HFF-Myc (cell line): ENCODE results near the gene SUPT5H.

Experiments used
- DNase-seq: peaks from one replicate; pipeline ENCODE4 v3.0.0-alpha.2; 2011; ENCODE audit warnings: low read depth; ENCODE audit errors: extremely low read depth
- H3K4me3 ChIP-seq: replicated peaks from 2 replicates; pipeline ENCODE4 v1.5.1; 2011; ENCODE audit warnings: low read depth, mild to moderate bottlenecking, control low read depth, low read length
- TF ChIP-seq, protein P1 (sequence below): IDR thresholded peaks from 2 replicates; pipeline ENCODE4 v1.5.1; 2012; ENCODE audit warnings: mild to moderate bottlenecking, low read depth, low read length, control low read depth; ENCODE audit errors: missing control alignments

The SUPT5H gene

DNA sequence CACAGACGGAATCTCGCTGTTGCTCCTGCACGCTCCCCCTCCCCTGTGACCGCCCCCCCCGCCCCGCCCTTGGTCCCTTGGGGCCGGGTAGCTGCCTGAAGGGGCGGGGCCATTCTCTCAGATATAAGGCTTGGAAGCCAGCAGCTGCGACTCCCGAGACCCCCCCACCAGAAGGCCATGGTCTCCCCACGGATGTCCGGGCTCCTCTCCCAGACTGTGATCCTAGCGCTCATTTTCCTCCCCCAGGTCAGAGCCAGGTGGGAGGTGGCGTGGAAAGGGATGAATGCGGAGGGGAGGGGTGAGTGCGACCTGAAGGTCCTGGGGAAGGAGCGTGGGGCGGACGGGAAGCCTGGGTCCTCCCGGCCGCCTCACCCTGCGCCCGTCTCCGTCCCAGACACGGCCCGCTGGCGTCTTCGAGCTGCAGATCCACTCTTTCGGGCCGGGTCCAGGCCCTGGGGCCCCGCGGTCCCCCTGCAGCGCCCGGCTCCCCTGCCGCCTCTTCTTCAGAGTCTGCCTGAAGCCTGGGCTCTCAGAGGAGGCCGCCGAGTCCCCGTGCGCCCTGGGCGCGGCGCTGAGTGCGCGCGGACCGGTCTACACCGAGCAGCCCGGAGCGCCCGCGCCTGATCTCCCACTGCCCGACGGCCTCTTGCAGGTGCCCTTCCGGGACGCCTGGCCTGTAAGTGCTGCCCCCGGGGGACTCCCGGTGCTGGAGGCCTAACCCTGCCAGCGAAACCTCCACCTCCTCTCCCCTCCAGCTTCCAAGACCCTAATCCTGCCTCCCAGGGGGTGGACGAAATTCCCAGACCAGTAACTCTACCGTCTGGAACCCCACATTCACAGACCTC lies 53.6 kb downstream of the SUPT5H start, which contains the start of gene DLL3:
Gene DLL3, plus strand, starts transcription at position 150 of the 845 bp plus-strand sequence. Its CDS starts 28 bp downstream, at position 178.
- H3K4me3 ChIP-seq, result peak within 1 kb of the TSS; percentile 25
- TF ChIP-seq, protein P1, sequence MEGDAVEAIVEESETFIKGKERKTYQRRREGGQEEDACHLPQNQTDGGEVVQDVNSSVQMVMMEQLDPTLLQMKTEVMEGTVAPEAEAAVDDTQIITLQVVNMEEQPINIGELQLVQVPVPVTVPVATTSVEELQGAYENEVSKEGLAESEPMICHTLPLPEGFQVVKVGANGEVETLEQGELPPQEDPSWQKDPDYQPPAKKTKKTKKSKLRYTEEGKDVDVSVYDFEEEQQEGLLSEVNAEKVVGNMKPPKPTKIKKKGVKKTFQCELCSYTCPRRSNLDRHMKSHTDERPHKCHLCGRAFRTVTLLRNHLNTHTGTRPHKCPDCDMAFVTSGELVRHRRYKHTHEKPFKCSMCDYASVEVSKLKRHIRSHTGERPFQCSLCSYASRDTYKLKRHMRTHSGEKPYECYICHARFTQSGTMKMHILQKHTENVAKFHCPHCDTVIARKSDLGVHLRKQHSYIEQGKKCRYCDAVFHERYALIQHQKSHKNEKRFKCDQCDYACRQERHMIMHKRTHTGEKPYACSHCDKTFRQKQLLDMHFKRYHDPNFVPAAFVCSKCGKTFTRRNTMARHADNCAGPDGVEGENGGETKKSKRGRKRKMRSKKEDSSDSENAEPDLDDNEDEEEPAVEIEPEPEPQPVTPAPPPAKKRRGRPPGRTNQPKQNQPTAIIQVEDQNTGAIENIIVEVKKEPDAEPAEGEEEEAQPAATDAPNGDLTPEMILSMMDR, result no peak
- no peak for DNase-seq

GRCh38 chr19:39499932-39500331 lies 54.5 kb downstream of the SUPT5H start:
- H3K4me3 ChIP-seq, result no peak overlapping the region
- TF ChIP-seq, protein P1, result no peak
- no peak for DNase-seq

DNA sequence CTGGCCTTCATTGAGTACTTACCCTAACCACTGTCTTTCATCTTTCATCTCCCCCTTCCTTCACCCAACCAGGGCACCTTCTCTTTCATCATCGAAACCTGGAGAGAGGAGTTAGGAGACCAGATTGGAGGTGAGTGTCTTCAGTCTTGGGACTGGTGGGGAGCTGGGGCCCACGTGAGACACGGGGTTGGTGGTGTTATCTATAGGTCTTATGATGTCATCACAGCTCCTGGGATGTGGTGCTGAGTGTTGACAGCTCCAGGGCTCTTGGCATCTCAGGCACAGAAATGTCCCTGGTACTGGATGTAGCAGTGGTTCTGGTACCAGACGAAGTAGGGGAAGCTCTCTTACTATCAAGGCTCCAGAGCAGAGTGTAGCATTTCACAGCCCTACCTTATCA lies 55.2 kb downstream of the SUPT5H start:
- no peak for DNase-seq
- TF ChIP-seq, protein P1, result no peak
- no peak overlapping the region for H3K4me3 ChIP-seq

DNA sequence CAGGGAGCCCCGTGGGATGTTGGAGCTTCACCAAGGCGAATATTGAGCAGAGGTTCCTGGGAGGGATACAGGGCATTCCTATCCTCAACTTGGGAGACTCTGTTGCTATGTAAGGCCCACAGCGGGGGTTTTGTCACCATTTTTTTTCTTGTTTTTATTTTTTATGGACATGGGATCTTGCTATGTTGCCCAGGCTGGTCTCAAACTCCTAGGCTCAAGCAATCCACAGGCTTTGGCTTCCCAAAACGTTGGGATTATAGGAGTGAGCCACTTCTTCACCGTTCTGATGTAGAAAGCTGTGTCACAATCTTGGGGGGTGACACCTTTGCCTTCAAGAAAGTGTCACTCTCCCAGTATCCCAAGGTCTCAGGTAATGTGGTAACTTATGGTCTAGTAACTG lies 56.0 kb downstream of the SUPT5H start:
- TF ChIP-seq, protein P1, result no peak
- DNase-seq, result no peak
- H3K4me3 ChIP-seq, result no peak overlapping the region

GRCh38 chr19:39502640-39503417 lies 57.4 kb downstream of the SUPT5H start:
- TF ChIP-seq, protein P1, result peak; percentile 60
- no peak overlapping the region for H3K4me3 ChIP-seq
- DNase-seq, result no peak

DNA sequence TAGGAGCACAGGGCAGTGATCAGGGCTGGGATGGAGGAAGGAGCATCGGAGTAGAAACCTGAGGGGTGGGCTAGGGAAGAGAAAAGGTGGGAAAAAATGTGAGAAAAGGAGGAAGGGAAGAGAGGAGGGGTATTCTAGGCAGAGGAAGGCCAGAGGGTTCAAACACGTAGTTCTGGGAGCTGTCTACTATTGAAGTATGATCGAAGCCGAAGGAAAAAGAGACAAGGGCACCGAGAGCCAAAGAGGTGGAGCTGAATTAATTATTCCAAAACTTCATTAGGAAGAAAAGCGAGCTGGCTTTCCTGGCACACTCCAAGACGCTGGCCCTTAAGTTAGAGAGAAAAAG lies 61.2 kb downstream of the SUPT5H start:
- no peak for DNase-seq
- H3K4me3 ChIP-seq, result no peak overlapping the region
- TF ChIP-seq, protein P1, result no peak
